ENCODE results near the gene LSM2. TPM values are rescaled to one million over a fixed set of nuclear protein-coding genes. Genes with fewer than 3 reads are reported as not detected.
A peak's percentile ranks its signal among the peaks of the same experiment; 100 is the strongest.

Gene LSM2
- total RNA-seq, 1 donor from 2014 or later: 35.7 TPM

- TF ChIP-seq, protein P1, sequence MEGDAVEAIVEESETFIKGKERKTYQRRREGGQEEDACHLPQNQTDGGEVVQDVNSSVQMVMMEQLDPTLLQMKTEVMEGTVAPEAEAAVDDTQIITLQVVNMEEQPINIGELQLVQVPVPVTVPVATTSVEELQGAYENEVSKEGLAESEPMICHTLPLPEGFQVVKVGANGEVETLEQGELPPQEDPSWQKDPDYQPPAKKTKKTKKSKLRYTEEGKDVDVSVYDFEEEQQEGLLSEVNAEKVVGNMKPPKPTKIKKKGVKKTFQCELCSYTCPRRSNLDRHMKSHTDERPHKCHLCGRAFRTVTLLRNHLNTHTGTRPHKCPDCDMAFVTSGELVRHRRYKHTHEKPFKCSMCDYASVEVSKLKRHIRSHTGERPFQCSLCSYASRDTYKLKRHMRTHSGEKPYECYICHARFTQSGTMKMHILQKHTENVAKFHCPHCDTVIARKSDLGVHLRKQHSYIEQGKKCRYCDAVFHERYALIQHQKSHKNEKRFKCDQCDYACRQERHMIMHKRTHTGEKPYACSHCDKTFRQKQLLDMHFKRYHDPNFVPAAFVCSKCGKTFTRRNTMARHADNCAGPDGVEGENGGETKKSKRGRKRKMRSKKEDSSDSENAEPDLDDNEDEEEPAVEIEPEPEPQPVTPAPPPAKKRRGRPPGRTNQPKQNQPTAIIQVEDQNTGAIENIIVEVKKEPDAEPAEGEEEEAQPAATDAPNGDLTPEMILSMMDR (IDR thresholded peaks at IDR 0.05): no peak
- peaks cover 10% of the 10 kb centered on the region for H3K4me1 Mint-ChIP-seq (ENCODE audit: low read depth)
- no peak for DNase-seq (ENCODE audit: low spot score)
- peaks cover 2% of the 10 kb centered on the region for H3K36me3 Mint-ChIP-seq (ENCODE audit: low read depth)
- no peak overlapping the region for H3K27ac Mint-ChIP-seq (ENCODE audit: unreplicated experiment)
- H3K27me3 Mint-ChIP-seq (ENCODE audit: low read depth): no peaks in the 10 kb centered on the region
- H3K4me3 Mint-ChIP-seq (ENCODE audit: unreplicated experiment): no peak overlapping the region
- H3K9me3 Mint-ChIP-seq (ENCODE audit: low read depth): no peaks in the 10 kb centered on the region
These were observed 40.6 kb downstream of the LSM2 start for GRCh38 chr6:31765910-31766794.

- TF ChIP-seq, protein P1 (IDR thresholded peaks at IDR 0.05): no peak
- H3K4me3 Mint-ChIP-seq (ENCODE audit: unreplicated experiment): no peak overlapping the region
- H3K27ac Mint-ChIP-seq (ENCODE audit: unreplicated experiment): no peak overlapping the region
These were observed 41.2 kb downstream of the LSM2 start for GRCh38 chr6:31765559-31765909.

DNA sequence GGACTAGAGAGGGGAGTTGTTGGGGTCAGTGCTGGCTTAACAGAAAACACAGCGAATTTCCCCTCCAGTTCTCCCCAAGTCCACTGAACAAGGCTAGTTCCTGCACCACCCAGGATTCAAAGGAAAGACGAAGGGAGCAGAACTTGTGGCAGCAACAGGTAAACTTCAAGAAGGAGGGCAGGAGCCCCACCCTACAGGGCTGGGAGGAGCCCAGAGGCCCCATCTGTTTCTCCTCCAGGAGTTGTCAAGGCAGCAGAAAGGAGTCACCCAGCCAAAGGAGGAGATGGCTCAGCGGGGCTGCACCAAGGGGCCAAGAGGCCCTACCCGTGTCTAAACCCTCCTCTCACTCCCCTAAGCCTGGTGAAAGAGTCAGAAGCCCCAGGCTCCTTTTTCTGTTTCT lies 42.6 kb downstream of the LSM2 start:
- H3K27ac Mint-ChIP-seq (ENCODE audit: unreplicated experiment): no peak overlapping the region
- TF ChIP-seq, protein P1 (IDR thresholded peaks at IDR 0.05): no peak
- peaks cover 10% of the 10 kb centered on the region for H3K4me1 Mint-ChIP-seq (ENCODE audit: low read depth)

More at GRCh38 chr6:31765559-31765909, 41.2 kb downstream of the LSM2 start:
- H3K36me3 Mint-ChIP-seq (ENCODE audit: low read depth): peaks cover 3% of the 10 kb centered on the region
- no peaks in the 10 kb centered on the region for H3K9me3 Mint-ChIP-seq (ENCODE audit: low read depth)
- H3K27me3 Mint-ChIP-seq (ENCODE audit: low read depth): no peaks in the 10 kb centered on the region
- DNase-seq (ENCODE audit: low spot score): no peak
- peaks cover 10% of the 10 kb centered on the region for H3K4me1 Mint-ChIP-seq (ENCODE audit: low read depth)

DNA sequence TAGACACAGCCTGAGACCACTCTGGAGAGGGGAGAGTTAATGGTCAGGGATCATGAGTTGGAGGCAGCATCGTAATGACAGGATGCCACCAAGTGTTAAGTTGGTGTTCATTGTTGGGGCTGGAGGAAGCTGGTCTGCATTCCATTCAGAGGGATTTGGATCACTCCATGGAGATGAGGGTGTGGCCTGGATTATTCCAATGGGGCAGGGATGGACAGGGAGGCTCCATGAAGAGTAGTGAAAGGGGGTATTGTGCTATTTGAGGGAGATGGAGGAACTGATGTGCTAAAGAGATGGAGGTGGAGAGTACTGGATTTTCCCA lies 43.2 kb downstream of the LSM2 start:
- Mint-ChIP-seq H3K9me3 (ENCODE audit: low read depth) (no peaks in the 10 kb centered on the region), H3K27me3 (ENCODE audit: low read depth) (no peaks in the 10 kb centered on the region), H3K36me3 (ENCODE audit: low read depth) (peaks cover 6% of the 10 kb centered on the region), H3K4me3 (ENCODE audit: unreplicated experiment) (no peak overlapping the region), H3K27ac (ENCODE audit: unreplicated experiment) (peak overlapping the region; percentile 39), H3K4me1 (ENCODE audit: low read depth) (peaks cover 10% of the 10 kb centered on the region)
- TF ChIP-seq, protein P1 (IDR thresholded peaks at IDR 0.05): peak; percentile 28
- DNase-seq (ENCODE audit: low spot score): no peak

More for the DNA sequence above, 42.6 kb downstream of the LSM2 start:
- no peak for DNase-seq (ENCODE audit: low spot score)
- H3K36me3 Mint-ChIP-seq (ENCODE audit: low read depth): peaks cover 6% of the 10 kb centered on the region
- no peaks in the 10 kb centered on the region for H3K27me3 Mint-ChIP-seq (ENCODE audit: low read depth)
- no peaks in the 10 kb centered on the region for H3K9me3 Mint-ChIP-seq (ENCODE audit: low read depth)
- no peak overlapping the region for H3K4me3 Mint-ChIP-seq (ENCODE audit: unreplicated experiment)

DNA sequence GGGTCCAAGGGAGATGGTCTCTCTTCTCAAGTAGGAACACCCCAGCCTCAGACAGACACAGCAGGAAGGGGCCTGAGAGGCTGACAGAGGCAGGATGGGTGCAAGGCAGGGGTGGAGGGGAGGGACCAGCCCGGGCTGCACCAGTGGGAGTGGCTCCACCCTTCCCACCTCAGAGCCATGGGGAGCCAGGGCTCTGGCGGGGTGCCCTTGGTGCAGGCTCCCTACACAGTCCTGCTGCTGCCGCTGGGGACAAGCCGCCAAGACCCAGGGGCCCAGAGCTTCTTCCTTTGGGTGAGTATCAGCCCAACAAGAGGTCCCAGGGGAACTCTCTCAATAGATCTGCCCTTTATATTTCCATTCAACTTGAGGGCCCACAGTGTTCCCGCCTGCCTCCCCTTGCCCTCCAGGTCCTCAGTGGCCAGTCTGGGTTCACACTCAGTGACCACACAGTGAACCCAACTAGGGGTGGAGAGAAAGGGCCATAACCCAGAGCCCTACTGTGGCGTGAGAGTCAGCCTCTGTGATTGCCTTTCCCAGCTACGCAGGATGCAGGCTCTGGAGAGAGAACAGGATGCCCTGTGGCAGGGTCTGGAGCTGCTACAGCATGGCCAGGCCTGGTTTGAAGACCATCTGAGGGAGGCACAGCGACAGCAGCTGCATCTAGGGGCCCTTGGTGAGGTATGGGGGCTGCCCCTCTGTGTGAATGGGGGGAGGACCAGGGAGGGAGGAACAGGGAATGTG lies 43.7 kb downstream of the LSM2 start:
- H3K4me3 Mint-ChIP-seq (ENCODE audit: unreplicated experiment): no peak overlapping the region
- peaks cover 10% of the 10 kb centered on the region for H3K4me1 Mint-ChIP-seq (ENCODE audit: low read depth)
- no peaks in the 10 kb centered on the region for H3K9me3 Mint-ChIP-seq (ENCODE audit: low read depth)
- TF ChIP-seq, protein P1 (IDR thresholded peaks at IDR 0.05): no peak
- no peak for DNase-seq (ENCODE audit: low spot score)
- H3K27me3 Mint-ChIP-seq (ENCODE audit: low read depth): no peaks in the 10 kb centered on the region
- H3K27ac Mint-ChIP-seq (ENCODE audit: unreplicated experiment): peak overlapping the region; percentile 39
- H3K36me3 Mint-ChIP-seq (ENCODE audit: low read depth): peaks cover 6% of the 10 kb centered on the region
